ENCODE measurements around the gene LNX2.

LNX2 gene

DNA sequence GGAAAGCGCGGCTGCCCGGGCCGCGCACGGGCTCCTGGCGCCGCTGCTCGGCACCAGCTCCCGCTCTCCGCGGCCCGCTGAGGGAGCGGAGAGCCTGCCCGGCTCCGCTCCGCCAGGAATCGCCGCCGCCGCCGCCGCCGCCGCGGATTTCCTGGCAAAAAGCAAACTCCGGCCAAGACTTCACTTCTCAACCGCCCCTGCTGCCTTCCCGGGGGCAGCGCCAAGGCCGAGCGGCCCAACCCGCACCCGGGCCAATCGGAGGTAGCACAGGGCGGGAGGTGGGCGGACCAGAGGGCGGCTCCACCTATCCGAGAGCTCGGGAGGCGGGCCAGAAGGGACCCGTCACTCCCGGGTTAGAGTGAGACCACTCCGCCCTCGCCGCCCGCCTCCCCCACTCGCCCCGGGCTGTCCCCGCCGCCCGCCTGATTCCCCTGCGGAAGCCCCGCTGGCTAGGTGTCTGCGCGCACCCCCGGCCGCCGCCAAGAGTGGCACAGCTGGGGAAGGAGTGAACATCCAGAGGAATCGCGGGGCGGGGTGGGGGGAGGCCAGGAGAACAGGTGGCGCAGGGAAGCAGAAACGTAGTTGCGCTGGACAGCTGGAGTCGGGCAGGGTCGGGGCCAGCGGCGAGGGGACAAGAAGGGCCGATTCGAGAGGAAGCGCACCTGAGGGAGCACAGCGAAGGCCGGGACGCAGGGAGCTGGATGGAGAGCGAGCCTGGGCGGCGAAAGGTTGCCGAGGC, at the start of gene LNX2:
LNX2 (minus strand) TSS at position 153 of the 739 bp plus-strand sequence. CDS start 38,826 bp downstream, outside the sequence.
- peak; percentile 97 for DNase-seq

DNA sequence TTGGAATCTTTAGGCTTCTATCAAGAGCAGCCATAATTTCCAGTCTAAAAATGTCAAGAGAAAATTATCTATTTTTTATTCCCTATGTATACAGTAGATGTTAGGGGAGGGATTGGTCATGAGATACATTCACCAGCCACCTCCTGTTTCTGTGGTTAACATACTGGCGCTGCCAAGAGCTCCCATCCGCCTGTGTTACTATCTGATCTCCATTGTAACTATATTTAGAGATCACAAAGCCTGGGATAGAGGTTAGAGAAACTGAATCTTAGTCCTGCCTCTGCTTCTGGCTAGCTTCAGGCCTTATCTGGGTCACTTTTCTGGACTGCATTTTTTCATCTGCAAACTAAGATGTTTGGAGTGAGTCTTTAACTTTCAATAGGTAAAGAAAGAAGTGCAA, 47.6 kb upstream of the LNX2 start:
- no peak for DNase-seq

DNA sequence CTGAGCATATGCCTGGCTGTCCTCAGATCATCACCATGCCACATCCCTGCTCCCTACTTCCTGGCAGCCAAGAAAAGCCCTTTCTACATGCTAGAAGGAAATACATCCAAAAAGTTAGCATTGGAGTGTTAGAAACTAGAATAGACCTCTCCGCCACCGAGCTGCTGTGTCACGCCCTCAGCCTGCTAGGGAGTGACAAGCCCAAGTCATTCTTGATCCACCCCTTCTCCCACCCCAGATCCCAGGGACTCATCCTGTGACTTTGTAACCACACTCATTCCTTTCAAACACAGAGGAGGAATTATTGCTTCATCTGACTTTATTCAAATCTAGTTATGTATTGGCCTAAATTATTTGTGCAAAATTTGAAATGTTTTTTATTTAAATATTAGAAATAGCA, 46.6 kb upstream of the LNX2 start:
- no peak for DNase-seq

DNA sequence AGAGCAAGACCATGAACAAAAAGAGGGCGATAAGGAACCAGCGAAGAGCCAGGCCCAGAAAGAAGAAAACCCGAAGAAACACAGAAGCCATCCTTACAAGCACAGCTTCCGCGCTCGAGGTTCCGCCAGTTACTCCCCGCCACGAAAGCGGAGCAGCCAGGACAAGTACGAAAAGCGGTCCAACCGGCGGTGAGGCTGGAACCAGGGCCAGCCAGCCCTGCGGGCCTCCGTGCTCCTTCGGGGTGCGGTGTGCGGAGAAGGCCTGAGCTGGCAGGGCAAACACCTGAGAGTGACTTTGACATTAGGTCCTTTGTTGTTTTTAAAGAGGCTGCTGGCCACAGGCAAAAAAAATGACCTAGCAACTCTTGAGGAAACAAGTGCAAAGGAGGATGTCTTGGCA, 45.4 kb upstream of the LNX2 start:
- no peak for DNase-seq

DNA sequence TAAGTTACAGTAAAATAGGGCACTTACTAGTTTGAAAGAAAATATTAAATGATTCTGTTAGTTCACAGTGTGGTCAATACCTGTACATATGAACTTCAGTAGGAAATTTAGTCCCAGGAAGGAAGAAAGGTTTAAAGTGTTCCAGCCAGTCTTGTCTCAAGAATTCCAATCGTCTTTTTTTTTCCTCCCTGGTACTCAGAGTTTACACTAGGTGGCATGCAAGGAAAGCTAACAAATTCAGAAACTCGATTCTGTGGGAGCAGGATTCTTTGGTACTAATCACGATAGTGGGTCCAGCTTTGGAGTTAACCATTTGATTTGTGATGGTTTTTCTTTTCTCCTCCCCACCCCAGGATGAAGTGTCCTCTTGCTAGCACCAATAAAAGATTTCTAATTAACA, 45.0 kb upstream of the LNX2 start:
- DNase-seq, result no peak

DNA sequence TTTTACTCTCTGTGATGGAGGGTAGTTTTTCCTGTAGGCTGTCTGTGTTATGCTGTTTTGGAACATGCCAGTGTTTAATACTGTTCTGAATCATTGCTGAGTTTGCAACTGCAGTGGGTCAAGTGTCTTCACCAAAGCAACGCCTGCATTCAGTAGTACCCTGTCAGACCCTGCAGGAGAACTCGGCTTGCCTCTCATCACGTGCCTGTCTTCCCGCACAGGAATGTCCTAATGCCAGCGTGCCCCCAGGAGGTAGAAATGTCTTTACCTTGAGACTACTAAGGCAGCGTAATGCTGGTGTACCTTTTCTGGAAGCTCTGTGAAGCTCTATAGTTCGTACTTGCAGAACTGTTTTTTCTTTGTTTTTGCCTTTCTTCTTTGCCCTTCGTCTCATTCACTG, 43.6 kb upstream of the LNX2 start:
- no peak for DNase-seq

DNA sequence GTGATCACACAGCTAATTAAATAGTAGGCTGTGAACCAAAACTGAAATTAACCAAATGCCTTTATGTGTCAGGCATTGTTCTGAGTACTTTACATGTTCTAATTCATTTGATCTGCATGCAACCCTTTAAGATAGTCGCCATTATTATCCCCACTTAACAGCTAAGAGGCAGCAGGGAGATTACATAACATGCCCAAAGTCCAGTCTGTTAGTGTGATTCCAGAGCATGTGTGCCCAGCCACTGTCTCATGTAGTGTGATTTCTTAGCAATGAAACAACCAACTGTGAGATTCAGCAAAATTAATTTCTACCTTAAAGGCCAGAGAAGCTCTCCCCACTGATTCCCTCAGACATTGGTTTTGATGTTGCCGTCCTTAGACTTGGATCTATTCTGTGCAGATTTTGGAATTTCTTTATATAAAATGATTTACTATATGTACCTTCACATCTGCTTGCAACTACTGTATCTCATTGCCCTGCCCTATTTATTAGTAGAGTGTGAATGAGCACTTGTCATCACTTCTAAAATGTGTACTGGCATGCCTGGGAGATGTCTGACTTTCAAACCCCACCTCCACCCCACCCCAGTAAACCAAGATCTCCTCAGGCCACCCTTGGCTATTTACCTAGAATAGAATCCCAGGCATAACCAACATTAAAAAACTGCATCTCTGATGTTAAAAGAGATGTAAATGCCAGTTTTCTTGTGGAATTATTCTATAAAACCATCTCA, 42.6 kb upstream of the LNX2 start:
- no peak for DNase-seq

DNA sequence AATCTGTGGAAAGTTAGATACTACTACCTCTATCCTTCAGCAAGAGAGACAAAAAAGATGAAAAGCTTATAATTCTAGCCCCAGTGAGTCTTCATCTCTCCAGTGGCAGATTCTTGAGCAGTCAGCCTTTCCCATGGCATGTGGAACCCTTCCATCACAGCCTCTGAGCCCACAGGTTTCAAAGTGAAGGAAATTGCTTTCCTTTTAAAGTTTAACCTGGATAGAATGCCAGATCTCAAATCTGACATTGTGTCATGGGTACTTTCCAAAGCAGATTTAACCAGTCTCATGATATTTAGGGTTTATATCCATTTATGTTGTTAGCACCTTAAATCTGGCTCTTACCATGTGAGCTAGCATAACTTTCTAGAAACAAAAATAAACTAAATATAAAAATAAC, 40.7 kb upstream of the LNX2 start:
- no peak for DNase-seq

DNA sequence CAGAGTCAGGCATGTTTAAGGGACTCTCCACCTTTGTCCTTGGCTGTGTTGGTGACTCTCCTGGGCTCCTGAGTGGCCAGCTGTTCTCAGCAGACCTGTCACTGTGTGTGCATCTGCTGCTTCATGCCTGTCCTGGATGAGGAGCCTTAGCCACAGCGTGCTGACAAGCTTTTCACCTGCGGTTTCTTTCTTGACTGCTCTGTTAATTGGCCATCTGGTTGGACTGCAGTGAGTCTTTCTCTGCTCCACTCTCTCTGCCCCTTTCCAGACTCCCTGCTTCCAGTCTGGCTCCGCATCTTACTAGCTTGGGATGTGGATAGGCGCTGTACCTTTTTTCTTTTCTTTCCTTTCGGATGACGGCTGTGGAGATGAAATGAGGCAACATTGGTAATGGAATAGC, 40.2 kb upstream of the LNX2 start:
- DNase-seq, result no peak

DNA sequence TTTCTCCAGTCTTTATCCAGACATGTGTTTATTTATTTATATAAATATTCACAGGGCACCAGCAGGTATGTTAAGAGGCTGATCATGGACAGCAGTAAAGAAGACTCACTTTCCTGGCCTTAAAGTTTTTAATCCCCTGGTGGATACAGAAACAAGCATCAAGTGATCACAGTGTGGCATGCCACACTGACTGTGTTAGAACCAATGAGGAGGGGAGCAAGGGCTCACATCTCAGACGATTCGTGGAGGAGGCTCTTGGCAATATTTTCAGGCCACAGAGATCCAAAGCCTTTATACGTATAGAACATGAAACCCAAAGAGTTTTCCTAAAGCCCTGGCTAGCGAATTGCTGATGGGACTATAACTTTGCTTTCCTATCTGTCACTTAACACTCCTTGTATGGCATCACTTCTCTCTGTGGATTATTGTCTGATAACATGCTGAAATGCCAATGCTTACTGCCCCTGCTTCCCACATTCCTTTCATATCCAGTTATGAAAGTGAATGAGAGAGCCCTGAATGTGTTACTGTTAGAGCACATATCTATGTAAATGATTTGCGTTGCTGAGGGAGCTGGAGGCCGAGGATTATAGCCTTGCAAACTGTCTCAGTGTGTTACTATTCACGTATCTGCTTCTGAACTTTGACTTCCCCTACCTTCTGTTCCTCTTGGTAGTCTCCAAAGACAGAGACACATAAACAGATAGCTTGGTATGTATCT, 39.0 kb upstream of the LNX2 start:
- no peak for DNase-seq

DNA sequence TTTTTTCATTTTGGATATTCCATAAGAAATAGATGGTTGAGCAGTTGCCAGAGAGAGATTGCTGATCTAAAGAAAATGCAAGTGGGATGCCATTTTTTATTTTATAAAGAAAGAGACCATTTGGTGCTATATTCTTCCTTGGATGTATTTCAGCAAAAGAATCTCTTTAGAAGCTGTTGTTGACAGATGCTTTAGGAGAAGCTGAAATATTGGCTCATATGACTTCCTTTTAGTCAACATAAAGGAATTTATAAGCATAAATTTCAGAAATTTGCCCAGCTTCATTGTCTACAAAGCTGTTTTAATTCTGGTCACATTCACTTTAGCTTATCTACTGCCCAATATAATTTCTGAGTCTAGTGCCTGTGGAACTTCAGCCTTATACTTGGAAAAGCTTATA, 38.2 kb upstream of the LNX2 start:
- DNase-seq, result no peak

DNA sequence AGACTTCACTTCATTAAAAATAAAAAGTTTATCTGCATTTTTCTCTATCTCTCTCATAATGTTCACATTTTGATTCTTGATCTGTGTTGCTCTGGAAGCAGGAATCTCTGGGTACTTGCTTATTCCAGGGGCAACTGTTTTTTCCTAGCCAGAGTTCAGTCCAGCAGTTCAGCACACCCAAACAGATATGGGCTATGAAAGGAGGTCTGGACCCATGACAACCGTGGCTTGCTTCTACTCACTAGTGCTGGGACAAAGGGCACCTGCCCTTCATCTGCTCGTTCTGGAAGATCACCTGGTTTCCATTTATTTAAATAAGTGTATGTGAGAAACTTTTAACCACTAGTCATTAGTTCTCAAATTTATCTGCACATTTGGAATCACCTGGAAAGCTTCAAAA, 37.4 kb upstream of the LNX2 start:
- no peak for DNase-seq

DNA sequence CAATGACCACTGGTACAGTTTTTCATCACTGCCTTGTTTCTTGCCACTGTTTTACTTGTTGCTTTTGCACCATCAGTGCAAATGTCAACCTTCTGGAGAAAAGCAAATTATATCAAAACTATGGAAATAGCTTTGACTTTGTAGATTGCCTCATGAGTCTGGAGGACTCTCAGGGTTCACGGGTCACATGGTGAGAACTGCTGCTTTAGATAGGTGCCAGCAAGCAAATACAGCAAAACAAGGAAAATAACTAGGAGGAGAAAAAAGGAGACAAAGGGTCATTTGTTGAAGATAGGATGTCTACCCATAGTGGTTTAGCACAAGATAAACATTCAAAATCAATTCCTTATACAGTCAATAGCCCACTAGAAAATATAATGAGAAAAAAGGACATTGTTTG, 34.5 kb upstream of the LNX2 start:
- DNase-seq, result no peak

DNA sequence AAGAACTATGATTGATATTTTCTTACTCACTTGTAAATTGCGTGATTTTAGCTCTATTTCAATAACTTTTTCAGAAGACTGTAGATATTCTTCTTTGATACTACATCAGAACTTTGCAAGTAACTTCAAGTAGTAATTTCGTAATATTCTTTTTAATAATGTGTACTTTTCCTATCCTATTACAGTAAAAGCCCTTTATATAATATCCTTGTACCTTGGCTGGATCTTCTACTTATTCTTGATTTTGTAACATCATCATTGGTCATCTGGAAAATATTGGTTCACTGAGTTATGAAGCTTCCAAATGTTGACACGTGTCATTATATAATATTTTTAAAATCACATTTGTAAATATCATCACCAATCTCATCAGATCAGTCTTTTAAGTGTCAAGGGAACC, 33.7 kb upstream of the LNX2 start:
- no peak for DNase-seq

DNA sequence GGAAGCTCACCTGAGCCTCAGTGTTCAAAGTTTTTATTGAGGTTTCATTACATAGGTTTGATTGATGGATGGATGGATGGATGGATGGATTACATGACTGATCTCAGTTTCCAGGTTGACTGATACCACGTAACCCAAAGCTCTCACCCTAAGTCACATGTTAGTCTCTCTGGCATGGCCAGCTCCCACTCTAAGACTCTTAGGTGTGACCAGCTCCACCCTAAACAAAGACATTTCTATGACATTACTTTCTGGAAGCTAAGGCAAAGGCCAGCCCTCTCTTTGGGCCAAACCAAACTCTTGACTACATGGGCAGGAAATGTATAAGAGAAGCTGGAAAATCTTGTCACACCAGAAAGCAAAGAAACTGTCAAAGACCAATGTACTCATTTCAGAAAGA, 30.0 kb upstream of the LNX2 start:
- no peak for DNase-seq

DNA sequence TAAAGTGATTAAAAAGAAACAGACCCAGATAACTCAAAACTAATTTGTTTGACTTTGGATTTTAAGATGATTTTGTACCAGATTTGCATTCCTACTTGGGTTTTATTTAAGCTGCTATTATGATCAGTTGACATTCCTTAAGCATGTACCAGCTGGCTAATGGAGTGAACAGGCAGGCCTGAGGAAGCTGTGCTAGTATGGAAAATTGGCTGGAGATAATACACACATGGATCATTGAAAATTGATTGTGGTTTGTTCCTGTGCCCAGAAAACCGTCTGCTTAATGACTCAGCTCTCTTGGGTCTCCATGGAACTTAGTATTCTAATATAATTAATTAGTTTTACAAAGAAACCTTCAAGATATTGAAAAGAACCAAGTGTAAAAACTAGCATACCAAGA, 24.0 kb upstream of the LNX2 start:
- DNase-seq, result no peak

DNA sequence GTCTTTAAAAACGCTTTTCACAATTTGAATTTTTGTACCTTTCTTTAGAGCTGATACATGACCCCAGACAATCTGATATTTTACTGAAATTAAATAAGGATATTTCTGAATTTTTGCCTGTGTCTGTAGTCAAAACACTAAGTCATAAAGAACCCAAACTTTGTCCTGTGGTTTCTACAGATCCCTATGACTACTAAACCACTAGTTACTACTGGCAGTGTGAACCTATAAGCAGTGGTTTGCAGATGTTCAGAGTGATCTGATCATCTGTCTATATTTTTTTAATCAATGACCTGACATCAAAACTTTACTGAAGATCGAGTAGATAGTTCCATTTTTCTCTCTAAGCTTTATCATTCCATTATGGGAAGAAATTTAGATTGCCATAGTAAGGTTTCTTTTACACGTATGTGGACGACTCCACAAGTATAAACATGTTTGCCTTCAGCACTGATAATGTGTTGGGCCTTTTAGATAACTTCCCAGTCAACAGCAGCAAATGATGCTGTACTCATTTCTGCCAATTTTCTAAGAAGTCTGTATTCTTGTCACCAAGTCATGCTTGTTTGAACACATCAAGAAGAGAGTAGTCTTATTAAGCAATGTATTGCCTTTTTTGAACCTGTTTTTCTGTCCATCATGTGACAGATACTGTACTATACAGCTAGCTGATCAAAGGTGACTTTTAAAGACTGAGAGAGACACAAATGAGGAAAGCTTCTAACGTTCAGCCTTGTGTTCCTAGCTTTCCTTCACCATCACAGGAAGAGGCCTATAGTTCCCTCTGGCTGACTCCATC, 23.2 kb upstream of the LNX2 start:
- no peak for DNase-seq

DNA sequence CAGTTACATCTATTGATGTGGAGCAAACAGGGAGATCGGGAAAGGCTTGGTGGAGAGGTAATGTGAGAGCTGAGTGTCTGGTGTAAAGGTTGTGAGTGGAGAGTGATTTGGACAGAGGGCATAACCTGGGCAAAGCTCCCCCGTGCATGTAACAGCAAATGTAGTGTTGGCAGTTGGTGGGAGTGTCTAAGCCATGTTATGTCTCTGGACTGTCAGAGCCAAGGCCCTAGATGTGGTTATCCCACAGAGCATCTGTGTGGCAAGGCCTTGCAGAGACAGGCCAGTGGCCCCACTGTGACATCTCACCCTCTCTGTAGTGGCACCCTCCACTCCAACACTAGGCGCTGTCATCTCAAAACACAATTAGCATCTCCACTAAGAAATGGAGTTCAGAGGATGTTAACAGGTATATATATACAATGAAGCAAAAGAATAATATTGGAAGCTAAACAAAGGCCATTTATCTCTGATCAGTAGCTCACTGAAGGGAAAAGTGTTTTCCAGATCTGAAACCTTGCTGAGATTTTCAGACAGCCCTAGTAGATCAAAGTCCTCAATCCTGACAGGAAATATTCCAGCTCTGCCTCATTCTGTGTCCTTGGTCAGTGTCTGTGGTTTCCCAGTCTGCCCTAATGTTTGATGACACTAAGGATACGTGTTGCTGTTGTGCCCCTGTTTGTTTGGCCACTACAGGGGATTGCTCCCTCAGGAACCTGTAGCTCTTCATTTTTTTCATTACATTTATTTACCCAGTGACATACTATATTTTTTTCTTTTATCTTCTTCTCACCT, 21.6 kb upstream of the LNX2 start:
- DNase-seq, result no peak

DNA sequence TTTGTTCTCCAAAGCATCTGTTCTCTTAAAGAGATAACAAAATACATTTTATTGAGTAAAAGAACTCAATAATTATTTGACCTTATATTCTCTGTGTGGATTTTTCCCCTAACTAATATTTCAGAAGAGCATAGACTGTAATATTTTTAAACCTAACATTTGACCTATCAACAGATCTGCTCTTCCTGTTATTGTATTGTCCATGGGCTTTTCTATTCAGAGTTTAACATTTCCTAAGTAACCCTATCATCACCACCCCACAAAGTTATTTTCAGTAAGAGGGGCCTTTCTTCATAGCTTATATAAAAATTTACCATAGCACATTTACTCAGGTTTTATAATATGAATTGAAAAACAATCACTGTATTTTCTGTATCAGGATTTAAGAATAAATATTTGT, 18.9 kb upstream of the LNX2 start:
- DNase-seq, result no peak

DNA sequence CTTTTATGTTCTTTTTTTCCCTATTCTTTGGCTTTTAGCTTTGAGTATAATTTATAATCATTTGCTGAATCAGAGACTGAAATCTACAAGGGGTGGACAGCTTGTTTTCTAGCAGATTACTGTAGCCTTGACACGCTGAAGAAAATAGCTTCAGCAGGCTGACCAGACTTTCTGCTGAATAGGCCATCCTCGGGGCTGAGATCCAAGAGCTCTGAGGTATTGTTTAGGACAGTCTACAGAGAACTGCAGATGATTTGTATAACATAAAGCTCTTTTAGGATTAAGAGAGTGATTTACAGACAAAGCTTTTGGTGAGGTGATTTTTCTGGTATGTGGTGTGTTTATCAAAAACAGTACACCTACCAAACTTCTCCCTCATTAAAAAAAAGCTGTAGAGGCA, 18.2 kb upstream of the LNX2 start:
- DNase-seq, result no peak

DNA sequence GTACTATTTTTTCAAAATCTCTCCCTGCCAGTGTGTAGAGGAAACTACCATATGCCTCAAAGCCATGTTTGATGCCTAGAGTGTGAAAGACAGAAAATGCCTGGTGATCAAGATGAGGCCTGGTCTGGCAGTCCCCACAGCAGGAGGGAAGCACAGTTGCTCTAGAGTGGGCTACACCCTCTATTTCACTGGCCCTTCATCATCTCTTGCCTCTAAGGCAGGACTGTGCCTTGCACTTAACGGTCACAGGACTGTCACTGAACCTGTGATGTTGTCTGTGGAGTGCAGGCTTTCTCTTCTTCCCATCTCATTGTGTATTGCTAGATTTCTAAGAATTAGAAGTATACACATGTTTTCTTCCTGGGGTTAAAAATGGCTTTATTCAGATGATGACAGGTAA, 17.7 kb upstream of the LNX2 start:
- no peak for DNase-seq

DNA sequence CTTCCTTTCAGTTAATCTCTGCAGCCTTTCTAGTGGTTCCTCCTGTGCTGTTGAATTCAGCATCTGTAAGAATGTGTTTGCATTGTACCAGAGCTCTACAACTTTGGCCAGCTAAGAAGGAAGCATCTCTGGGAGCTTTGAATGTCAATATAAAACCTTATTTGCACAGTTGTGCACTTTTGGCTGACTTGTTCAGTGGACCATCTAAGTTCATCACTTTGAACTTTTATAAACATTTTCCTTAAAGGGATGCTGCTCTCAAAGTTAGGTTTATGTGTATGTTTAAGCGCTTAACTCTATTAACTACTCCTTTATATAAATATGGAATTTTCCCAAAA, 16.9 kb upstream of the LNX2 start:
- no peak for DNase-seq

Measured in stimulated activated CD8-positive, alpha-beta memory T cell treated with anti-CD3 and anti-CD28 coated beads, Interleukin-4, amount 100 ng/mL, for 48 hours (primary cell).